Renal pelvis (tissue), 4 donors: Measurements from ENCODE around the gene ZFHX3. TPM values are rescaled to one million over a fixed set of nuclear protein-coding genes. Genes with fewer than 3 reads are reported as not detected.
"Not testable (repeated sequence)": the region's sequence is repeated elsewhere in the genome, so short reads cannot be mapped to it uniquely, and the experiment has no call there.

Source experiments
- DNase-seq: peaks from one replicate; pipeline ENCODE4 v3.0.0-alpha.2; 2013
- polyA plus RNA-seq, 3 donors: library from polyadenylated mRNA; unstranded; fragments of 120-200 nt; gene quantifications; one replicate each; pipeline ENCODE4 v1.2.1, GENCODE V29; 2013; ENCODE audit not compliant: insufficient read length in 3 of 3

Gene ZFHX3
- polyA plus RNA-seq, 3 donors: 17.6 to 24.2 (median 23.3) TPM

DNA sequence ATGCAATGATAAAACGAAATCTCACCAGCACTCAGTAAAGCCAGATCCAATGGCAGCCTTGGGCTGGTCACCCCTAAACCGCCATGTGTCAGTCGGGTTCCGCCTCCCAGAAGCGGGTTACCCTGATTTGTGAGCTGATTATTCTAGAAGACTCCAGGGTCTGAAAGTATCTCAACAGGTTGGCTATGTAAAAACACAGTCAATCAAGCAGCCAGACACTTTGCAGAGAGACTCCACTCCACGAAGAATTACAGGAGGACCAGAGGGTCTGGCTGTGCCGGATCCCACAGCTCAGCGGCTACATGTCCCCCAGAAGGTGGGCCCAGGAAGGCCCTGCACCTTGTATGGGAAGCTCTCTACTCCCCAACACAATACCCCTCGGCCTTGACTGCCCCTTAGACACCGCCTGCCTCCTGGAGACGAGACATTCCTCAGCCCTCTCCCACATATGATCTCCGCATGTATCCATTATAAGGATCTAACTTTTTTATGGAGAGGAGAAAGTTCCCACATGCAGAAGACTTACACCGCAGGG is 23.3 kb downstream of the ZFHX3 start:
- DNase-seq: no peak

- no peak for DNase-seq
Measured at GRCh38 chr16:73023752-73024570, 24.0 kb downstream of the ZFHX3 start.

GRCh38 chr16:73023320-73023719 is 24.6 kb downstream of the ZFHX3 start:
- no peak for DNase-seq

GRCh38 chr16:73022534-73022933 is 25.4 kb downstream of the ZFHX3 start:
- no peak for DNase-seq

GRCh38 chr16:73021866-73022495 is 25.9 kb downstream of the ZFHX3 start:
- DNase-seq: no peak

DNA sequence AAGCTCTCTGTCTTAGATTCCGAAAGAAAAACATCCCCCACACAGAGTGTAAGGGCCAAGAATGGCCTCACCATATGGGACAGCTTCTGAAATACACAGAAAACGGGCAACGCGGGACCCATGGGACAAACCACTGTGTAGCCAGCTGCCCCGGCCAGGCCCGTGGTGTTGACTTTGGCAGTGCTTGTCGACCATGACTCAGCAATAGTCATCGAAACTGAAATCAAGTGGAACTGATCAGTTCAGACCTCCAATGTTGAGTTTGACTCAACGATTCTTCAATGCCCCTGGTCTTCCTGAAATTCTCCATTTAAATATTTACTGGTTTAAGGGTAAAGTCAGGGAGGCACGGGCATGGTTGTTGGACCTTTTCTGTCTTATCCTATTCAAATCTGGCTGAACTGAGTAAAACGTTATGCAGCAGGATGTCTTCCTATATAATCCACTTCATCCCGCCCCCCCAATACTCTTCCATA is 27.5 kb downstream of the ZFHX3 start:
- no peak for DNase-seq

DNA sequence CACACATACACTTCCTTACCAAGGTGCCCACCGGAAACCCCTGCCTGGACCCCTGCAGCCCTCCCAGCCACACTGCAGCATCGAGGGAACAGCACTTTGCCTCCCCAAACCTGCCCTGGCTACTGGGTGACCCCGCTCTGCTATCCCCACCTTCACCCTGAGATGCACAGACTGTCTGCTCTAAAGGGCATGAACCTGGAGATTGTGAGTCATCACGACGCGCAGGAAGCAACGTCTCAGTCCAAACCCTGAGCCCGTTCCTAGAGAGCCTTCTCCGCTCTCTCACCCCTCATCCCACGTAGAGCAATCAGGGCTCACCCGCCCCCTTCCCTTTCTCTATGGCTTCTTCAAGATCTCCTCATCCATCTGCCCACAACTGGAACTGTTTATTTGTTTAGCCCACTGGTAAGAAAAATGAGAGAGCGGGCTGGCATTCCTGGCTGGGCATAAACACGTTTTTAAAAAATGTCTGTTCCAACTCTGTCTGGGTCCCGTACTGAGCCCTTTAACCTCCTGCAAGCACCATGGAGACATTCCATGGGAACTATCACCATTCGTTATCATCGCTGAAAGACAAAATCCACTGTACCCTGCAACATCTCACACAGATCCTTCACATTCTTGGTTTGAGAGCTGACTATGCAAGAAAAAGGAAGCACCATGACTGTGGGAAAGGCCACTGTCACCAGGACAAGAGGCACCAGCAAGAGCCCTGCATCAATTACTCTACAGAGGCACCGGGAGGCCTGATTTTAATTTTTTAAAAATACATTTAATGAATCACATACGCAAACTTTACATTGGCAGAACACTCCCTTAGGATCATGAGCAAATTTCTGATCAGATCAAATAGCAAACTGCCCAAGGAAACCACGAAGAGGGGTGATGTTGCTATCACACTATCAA is 28.2 kb downstream of the ZFHX3 start:
- DNase-seq: no peak

DNA sequence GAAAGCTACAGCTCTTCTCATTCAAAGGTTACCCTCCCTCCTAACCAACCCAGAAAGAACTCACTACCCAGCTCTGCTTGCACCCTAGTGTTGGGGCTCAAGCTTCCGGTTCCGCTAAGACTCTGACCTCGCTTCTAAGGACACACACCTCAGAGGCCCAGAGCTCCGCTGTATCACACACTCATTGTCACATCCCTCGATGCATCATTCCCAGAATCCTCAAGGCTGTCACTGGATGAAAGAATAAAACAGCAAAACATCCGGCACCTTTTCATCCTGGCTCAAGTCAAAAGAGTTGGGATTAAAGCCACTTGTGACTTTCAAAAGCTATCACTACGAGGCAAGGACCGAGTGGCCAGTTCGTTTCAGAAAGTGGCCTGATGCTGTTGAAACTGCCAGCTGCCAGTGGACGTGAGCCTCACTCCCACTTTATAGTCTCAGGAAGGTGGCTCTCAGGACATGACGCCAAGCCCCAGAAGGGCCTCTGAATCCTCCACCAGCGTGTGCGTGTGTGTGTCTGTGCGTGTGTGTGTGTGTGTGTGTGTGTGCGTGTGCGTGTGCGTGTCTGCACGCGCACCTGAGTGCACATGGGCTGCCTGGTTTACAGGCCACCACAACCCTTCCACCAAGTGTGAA is 29.0 kb downstream of the ZFHX3 start:
- no peak for DNase-seq

GRCh38 chr16:73017321-73017720 is 30.6 kb downstream of the ZFHX3 start:
- DNase-seq: no peak

GRCh38 chr16:73016488-73016830 is 31.5 kb downstream of the ZFHX3 start:
- no peak for DNase-seq

GRCh38 chr16:73015612-73016487 is 32.1 kb downstream of the ZFHX3 start:
- no peak for DNase-seq

DNA sequence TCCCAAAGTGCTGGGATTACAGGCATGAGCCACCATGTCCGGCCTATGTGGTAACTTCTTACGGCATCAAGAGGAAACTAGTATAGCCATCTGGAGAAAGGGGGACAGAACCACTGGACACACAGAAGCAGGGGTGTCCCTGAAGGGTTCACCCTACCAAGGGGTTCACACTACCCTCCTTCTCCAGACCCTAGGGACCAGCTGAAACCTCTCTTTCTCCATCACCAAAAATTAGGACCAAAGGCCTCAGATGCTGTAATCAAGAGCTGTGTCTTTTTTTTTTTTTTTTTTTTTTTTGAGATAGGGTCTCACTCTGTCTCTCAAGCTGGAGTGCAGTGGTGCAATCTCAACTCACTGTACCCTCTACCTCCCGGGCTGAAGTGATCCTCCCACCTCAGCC is 33.2 kb downstream of the ZFHX3 start:
- no peak for DNase-seq

DNA sequence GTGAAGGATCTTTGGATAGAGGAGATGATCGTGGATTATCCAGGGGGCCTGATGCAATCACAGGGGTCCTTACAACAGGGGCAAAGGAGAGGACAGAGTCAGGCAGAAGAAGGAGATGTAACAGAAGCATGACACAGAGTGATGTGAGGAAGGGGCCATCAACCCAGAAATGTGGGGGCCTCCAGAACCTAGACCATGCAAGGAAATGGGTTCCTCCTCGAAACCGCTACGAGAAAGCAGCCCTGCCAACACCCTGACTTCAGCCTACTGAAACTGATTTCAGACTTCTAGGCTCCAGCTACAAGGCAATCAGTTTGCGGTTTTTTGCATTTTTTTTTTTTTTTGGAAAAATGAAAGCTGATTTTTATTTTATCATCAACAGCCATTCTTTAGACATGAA is 34.0 kb downstream of the ZFHX3 start:
- no peak for DNase-seq

DNA sequence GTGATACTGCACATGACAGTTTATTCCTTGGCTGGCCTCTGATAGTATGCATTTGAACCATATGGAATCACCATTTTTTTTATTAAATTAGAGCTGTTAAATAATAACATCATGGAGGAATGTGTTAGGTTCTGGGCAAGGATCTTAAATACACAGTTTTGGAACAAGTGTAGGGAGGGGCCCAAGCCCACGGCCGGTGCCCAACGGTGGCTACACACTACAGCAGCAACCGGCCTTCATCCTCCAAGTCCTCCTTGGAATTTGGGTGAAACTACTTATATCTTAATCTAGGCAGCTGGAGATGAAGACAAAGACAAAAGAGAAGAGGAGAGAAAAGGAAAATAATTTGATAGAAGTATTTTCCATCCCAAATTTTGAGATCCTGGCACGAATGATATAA is 35.6 kb downstream of the ZFHX3 start:
- DNase-seq: no peak

GRCh38 chr16:73011926-73012325 is 36.0 kb downstream of the ZFHX3 start:
- DNase-seq: no peak

GRCh38 chr16:73010150-73010676 is 37.7 kb downstream of the ZFHX3 start:
- DNase-seq: no peak

GRCh38 chr16:73009710-73010109 is 38.2 kb downstream of the ZFHX3 start:
- DNase-seq: not testable (repeated sequence)

- DNase-seq: no peak
Measured at GRCh38 chr16:73006026-73006425, 41.9 kb downstream of the ZFHX3 start.

DNA sequence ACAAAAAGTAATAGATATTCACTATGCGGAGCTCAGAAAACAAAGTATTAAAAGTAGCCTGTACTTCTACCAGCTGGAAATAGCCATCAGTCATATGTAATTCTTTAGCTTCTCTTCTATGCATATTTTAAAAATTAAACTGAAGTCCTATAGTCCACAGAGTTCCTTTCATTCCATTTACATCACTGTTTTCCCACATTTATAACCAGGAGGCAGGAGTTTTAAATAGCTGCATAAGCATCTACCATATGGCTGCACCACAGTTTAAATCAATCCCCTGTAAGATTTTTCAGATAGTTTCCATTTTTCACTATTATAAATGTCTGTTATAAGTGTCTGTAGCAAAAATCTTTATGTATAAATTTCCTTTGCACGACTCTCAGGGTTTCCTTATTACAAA is 45.1 kb downstream of the ZFHX3 start:
- no peak for DNase-seq

- DNase-seq: no peak
Measured at GRCh38 chr16:73000907-73001521, 46.9 kb downstream of the ZFHX3 start.
